Measurements from ENCODE around the gene SLC31A1. TPM values are rescaled to one million over a fixed set of nuclear protein-coding genes. Genes with fewer than 3 reads are reported as not detected.

The SLC31A1 gene
- total and polyA plus RNA-seq, 2 of the 13 experiments (the other 11 are each of a cell fraction or from before 2014, with no cell fraction given) = 62.9 to 70.0 TPM

DNA sequence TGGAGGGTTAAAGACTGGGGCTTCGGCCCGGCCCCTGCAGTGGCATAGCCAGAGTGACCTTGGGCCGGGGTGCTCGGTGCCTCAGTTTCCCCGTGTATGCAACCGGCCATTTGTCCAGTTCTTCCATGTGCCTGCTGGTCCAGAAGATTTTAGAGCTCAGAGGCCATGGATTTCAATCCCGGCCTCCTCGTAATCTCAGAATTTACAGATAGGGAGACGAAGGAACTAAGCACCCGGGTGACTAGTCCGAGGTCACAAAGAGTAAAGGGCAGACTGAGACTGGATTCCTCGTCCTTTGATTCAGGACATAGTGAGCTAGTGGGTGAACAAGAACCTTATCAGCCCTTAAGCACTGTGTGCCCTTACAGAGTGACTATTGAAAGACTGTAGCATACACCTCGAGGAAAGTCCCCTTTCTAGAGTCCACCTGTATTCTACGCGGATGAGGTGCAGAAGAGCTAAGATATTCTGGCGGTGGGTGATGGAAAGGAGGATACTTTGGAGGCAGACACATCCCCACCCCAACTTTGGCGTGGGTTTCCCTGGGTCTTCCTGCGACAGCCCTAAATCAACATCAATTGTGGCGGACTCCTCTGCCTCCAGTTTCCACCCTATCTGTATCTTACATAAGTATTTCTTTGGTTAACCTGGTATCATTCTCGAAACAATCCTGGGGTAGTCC lies 597 bp downstream of the SLC31A1 start (continued):
- TF ChIP-seq GZF1 (CRISPR knock-in tag; IDR thresholded peaks at IDR 0.05) (0 out of 2 replicates have a peak, but pooled peaks have one; percentile 9), ZNF224 (CRISPR knock-in tag; IDR thresholded peaks at IDR 0.05) (peak; percentile 44; the same call in 1 of the 2 replicates), ZNF563 (CRISPR knock-in tag; IDR thresholded peaks at IDR 0.05) (0 out of 2 replicates have a peak, but pooled peaks have one; percentile 42), PRMT3 (CRISPR knock-in tag; IDR thresholded peaks at IDR 0.05; ENCODE audit: borderline replicate concordance, low read depth) (no peak), SP2 (CRISPR knock-in tag; IDR thresholded peaks at IDR 0.05) (no peak), ZFP41 (CRISPR knock-in tag; IDR thresholded peaks at IDR 0.05; ENCODE audit: borderline replicate concordance) (0 out of 2 replicates have a peak, but pooled peaks have one; percentile 3)
- TF ChIP-seq, protein P1, sequence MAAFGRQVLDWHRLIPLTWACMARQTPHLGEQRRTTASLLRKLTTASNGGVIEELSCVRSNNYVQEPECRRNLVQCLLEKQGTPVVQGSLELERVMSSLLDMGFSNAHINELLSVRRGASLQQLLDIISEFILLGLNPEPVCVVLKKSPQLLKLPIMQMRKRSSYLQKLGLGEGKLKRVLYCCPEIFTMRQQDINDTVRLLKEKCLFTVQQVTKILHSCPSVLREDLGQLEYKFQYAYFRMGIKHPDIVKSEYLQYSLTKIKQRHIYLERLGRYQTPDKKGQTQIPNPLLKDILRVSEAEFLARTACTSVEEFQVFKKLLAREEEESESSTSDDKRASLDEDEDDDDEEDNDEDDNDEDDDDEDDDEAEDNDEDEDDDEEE (CRISPR knock-in tag; IDR thresholded peaks at IDR 0.05) = peak; percentile 86

DNA sequence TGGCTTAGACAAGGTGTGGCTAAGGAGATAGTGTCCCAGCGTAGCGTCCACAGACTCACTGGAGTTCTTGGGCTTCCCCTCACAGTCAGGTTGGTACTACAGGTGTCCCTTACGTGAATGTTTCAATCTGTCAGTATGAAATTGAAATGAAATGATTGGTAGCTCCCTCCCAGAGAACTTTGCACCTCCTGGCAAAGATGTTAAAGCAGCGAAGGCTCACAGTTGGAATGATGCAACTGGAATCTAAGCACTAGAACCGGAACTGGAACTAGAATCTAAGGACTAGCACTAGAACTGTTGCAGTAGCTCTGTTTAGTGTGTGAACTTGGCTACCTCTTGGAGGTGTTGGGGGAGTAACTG lies 1.1 kb downstream of the SLC31A1 start:
- ATAC-seq (peak; percentile 37), FAIRE-seq (no peak), DNase-seq (ENCODE audit: low spot score) (peak; percentile 74)
- CTCF ChIA-PET (ENCODE audit: low intra/inter-chr PET ratio, low total read pairs) = no interaction called here
- BruUV-seq (replicated peaks) = no TSS peak
- peaks cover 0 to 3% of the 10 kb centered on the region in 2 experiments; a peak in 1 of 5 replicates for H3K27me3 ChIP-seq (ENCODE audit: control insufficient read depth in 1 of 2, insufficient read depth in 2 of 2, low read length in 2 of 2)
- 0% methylated on average over 5 of the region's 5 CpGs for WGBS (ENCODE audit: low lambda C conversion rate)
- H3K9me3 ChIP-seq (ENCODE audit: low read length) = no peaks in the 10 kb centered on the region
- peaks cover 90% of the 10 kb centered on the region for H3K79me2 ChIP-seq (ENCODE audit: insufficient read depth, low read length)
- POLR2A ChIA-PET = interaction anchor here (0.9 to 2.8 kb wide), 12 partner anchors 13 to 428 kb away, joined by 3 to 40 read pairs (median 4); partner anchors contain the start of genes ALAD, C9orf43, CDC26 and POLE3
- H3K36me3 ChIP-seq (replicated peaks in 1 of 2; ENCODE audit: control insufficient read depth in 1 of 2, insufficient read depth in 2 of 2, low read length in 2 of 2) = no peaks in the 10 kb centered on the region; a peak in 1 of 5 replicates
- peak overlapping the region; percentile 97 for H3K9ac ChIP-seq (ENCODE audit: insufficient read depth, low read depth, low read length)
- peaks cover 65% of the 10 kb centered on the region for H3K4me1 ChIP-seq (ENCODE audit: insufficient read depth, low read length)
- in situ Hi-C loops (cut with HindIII; ENCODE audit: extremely low pct_ligation_motif_present, low pct_unique_long_range_greater_than_20kb) = no loop called here
- H3K27ac ChIP-seq (ENCODE audit: extremely low read length, insufficient read depth, low read length) = peak overlapping the region; percentile 86
- no peaks in the 10 kb centered on the region; the same call in 1 of the 2 replicates for H4K20me1 ChIP-seq (ENCODE audit: insufficient read depth, low read length)
- peak overlapping the region; percentile 80 for H3K4me2 ChIP-seq (ENCODE audit: low read depth, low read length)
- H3K4me3 ChIP-seq (replicated peaks in 1 of 3; ENCODE audit: insufficient read depth in 1 of 3, low read depth in 2 of 3, low read length in 3 of 3) = peak overlapping the region; percentile 66 to 91 (median 85)
- H2AFZ ChIP-seq (ENCODE audit: low read length) = no peak overlapping the region
- intact Hi-C loops (cut with micrococcal nuclease; ENCODE audit: unreplicated experiment) = loop anchor here (5.0 kb wide), 3 partner anchors 40 to 85 kb away; partner anchors contain the start of gene SLC31A2
- TF ChIP-seq ZNF354B (CRISPR knock-in tag; IDR thresholded peaks at IDR 0.05) (no peak), ZNF788 (CRISPR knock-in tag; IDR thresholded peaks at IDR 0.05; ENCODE audit: borderline replicate concordance) (no peak), ZKSCAN8 (CRISPR knock-in tag; IDR thresholded peaks at IDR 0.05; ENCODE audit: borderline replicate concordance) (no peak)
- TF ChIP-seq, protein P2, sequence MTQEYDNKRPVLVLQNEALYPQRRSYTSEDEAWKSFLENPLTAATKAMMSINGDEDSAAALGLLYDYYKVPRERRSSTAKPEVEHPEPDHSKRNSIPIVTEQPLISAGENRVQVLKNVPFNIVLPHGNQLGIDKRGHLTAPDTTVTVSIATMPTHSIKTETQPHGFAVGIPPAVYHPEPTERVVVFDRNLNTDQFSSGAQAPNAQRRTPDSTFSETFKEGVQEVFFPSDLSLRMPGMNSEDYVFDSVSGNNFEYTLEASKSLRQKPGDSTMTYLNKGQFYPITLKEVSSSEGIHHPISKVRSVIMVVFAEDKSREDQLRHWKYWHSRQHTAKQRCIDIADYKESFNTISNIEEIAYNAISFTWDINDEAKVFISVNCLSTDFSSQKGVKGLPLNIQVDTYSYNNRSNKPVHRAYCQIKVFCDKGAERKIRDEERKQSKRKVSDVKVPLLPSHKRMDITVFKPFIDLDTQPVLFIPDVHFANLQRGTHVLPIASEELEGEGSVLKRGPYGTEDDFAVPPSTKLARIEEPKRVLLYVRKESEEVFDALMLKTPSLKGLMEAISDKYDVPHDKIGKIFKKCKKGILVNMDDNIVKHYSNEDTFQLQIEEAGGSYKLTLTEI (CRISPR knock-in tag; conservative IDR thresholded peaks at IDR 0.05) = no peak
- TF ChIP-seq, protein P3, sequence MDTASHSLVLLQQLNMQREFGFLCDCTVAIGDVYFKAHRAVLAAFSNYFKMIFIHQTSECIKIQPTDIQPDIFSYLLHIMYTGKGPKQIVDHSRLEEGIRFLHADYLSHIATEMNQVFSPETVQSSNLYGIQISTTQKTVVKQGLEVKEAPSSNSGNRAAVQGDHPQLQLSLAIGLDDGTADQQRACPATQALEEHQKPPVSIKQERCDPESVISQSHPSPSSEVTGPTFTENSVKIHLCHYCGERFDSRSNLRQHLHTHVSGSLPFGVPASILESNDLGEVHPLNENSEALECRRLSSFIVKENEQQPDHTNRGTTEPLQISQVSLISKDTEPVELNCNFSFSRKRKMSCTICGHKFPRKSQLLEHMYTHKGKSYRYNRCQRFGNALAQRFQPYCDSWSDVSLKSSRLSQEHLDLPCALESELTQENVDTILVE (CRISPR knock-in tag; IDR thresholded peaks at IDR 0.05) = no peak
- TF ChIP-seq, protein P4, sequence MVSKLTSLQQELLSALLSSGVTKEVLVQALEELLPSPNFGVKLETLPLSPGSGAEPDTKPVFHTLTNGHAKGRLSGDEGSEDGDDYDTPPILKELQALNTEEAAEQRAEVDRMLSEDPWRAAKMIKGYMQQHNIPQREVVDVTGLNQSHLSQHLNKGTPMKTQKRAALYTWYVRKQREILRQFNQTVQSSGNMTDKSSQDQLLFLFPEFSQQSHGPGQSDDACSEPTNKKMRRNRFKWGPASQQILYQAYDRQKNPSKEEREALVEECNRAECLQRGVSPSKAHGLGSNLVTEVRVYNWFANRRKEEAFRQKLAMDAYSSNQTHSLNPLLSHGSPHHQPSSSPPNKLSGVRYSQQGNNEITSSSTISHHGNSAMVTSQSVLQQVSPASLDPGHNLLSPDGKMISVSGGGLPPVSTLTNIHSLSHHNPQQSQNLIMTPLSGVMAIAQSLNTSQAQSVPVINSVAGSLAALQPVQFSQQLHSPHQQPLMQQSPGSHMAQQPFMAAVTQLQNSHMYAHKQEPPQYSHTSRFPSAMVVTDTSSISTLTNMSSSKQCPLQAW (CRISPR knock-in tag; IDR thresholded peaks at IDR 0.05) = no peak
- TF ChIP-seq, protein P5, sequence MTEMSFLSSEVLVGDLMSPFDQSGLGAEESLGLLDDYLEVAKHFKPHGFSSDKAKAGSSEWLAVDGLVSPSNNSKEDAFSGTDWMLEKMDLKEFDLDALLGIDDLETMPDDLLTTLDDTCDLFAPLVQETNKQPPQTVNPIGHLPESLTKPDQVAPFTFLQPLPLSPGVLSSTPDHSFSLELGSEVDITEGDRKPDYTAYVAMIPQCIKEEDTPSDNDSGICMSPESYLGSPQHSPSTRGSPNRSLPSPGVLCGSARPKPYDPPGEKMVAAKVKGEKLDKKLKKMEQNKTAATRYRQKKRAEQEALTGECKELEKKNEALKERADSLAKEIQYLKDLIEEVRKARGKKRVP (CRISPR knock-in tag; IDR thresholded peaks at IDR 0.05) = peak in 1 of 2 experiments; percentile 97; a peak in 3 of 4 replicates

All from HepG2 (cell line).